GM21576 (cell line): ENCODE results near the gene CENPP.

Source experiments
- ATAC-seq: cut with Tn5 transposase; IDR thresholded peaks from one replicate; pipeline ENCODE4 v1.9.1; 2021; ENCODE audit warnings: mild to moderate bottlenecking, moderate library complexity; ENCODE audit not compliant: unreplicated experiment

Gene CENPP

GRCh38 chr9:92312887-92313623 lies 12.7 kb upstream of the CENPP start:
- ATAC-seq: no peak

- no peak for ATAC-seq
Measured at GRCh38 chr9:92313624-92314012, 12.1 kb upstream of the CENPP start.

- ATAC-seq: no peak
Measured at GRCh38 chr9:92315456-92315855, 10.3 kb upstream of the CENPP start.

- ATAC-seq: no peak
Measured at GRCh38 chr9:92324431-92324830, 1.3 kb upstream of the CENPP start.

GRCh38 chr9:92324889-92325268 lies 874 bp upstream of the CENPP start:
- peak; percentile 18 for ATAC-seq

GRCh38 chr9:92325991-92326500 lies 293 bp downstream of the CENPP start:
- peak; percentile 6 for ATAC-seq

- ATAC-seq: no peak
Measured at GRCh38 chr9:92327283-92327850, 1.6 kb downstream of the CENPP start.

- ATAC-seq: no peak
Measured at GRCh38 chr9:92328225-92328624, 2.5 kb downstream of the CENPP start.

GRCh38 chr9:92332577-92333281 lies 7.0 kb downstream of the CENPP start:
- ATAC-seq: no peak

- no peak for ATAC-seq
Measured at GRCh38 chr9:92333282-92333634, 7.5 kb downstream of the CENPP start.

GRCh38 chr9:92341578-92341977 lies 15.8 kb downstream of the CENPP start:
- ATAC-seq: no peak

GRCh38 chr9:92342825-92343488 lies 17.2 kb downstream of the CENPP start:
- ATAC-seq: no peak

GRCh38 chr9:92345582-92345981 lies 19.8 kb downstream of the CENPP start:
- ATAC-seq: no peak

GRCh38 chr9:92349771-92350739 lies 24.3 kb downstream of the CENPP start:
- ATAC-seq: no peak

GRCh38 chr9:92350740-92351133 lies 25.0 kb downstream of the CENPP start:
- ATAC-seq: no peak

- no peak for ATAC-seq
Measured at GRCh38 chr9:92353051-92353450, 27.3 kb downstream of the CENPP start.

- ATAC-seq: no peak
Measured at GRCh38 chr9:92359394-92359995, 33.7 kb downstream of the CENPP start.

- no peak for ATAC-seq
Measured at GRCh38 chr9:92360083-92360482, 34.3 kb downstream of the CENPP start.

- ATAC-seq: no peak
Measured at GRCh38 chr9:92369075-92369474, 43.3 kb downstream of the CENPP start.

GRCh38 chr9:92373167-92373566 lies 47.4 kb downstream of the CENPP start:
- ATAC-seq: no peak
